GM12865 (cell line): ENCODE measurements around the gene SP6.

Source experiments
- DNase-seq: peaks from one replicate; pipeline ENCODE4 v3.0.0; 2010; ENCODE audit warnings: low read depth
- H3K4me3 ChIP-seq: 2 replicates; pipeline ENCODE4 v1.5.1; 2011; ENCODE audit warnings: mild to moderate bottlenecking, low read depth, low read length, control low read depth
- CTCF ChIP-seq: IDR thresholded peaks from 2 replicates; pipeline ENCODE4 v1.5.1; 2011; ENCODE audit warnings: low read length, control low read depth, low read depth, inconsistent platforms; ENCODE audit not compliant: insufficient read depth; ENCODE audit errors: missing control alignments

Gene SP6

GRCh38 chr17:47862621-47863440, 11.9 kb upstream of the SP6 start:
- no peak overlapping the region for H3K4me3 ChIP-seq
- TF ChIP-seq CTCF = no peak
- DNase-seq = no peak

GRCh38 chr17:47860386-47860785, 9.4 kb upstream of the SP6 start:
- TF ChIP-seq CTCF = no peak
- no peak for DNase-seq
- no peak overlapping the region for H3K4me3 ChIP-seq

- TF ChIP-seq CTCF = no peak
- no peak for DNase-seq
- H3K4me3 ChIP-seq = no peak overlapping the region
Measured at GRCh38 chr17:47857551-47858455, 6.8 kb upstream of the SP6 start.

GRCh38 chr17:47856830-47857229, 5.9 kb upstream of the SP6 start:
- TF ChIP-seq CTCF = no peak
- no peak overlapping the region for H3K4me3 ChIP-seq
- DNase-seq = no peak

GRCh38 chr17:47855737-47856136, 4.8 kb upstream of the SP6 start:
- no peak for TF ChIP-seq CTCF
- DNase-seq = no peak

GRCh38 chr17:47853616-47854015, 2.7 kb upstream of the SP6 start:
- H3K4me3 ChIP-seq = no peak overlapping the region
- DNase-seq = no peak
- no peak for TF ChIP-seq CTCF

More at GRCh38 chr17:47855737-47856136, 4.8 kb upstream of the SP6 start:
- H3K4me3 ChIP-seq = no peak overlapping the region
